Skeletal muscle satellite cell (primary cell): ENCODE results near the gene DYDC1. TPM values are rescaled to one million over a fixed set of nuclear protein-coding genes. Genes with fewer than 3 reads are reported as not detected.
A peak's percentile ranks its signal among the peaks of the same experiment; 100 is the strongest.

ENCODE experiments used
- H3K27me3 ChIP-seq: 2 replicates; pipeline ENCODE4 v1.7.0; 2013; ENCODE audit warnings: low read length; ENCODE audit not compliant: control insufficient read depth, insufficient read depth
- H3K36me3 ChIP-seq: 2 replicates; pipeline ENCODE4 v1.7.0; 2013; ENCODE audit warnings: mild to moderate bottlenecking, control low read depth, low read length; ENCODE audit not compliant: insufficient read depth
- H3K4me1 ChIP-seq: 2 replicates; pipeline ENCODE4 v1.7.0; 2013; ENCODE audit warnings: low read length; ENCODE audit not compliant: control insufficient read depth, insufficient read depth
- H3K4me2 ChIP-seq: 2 replicates; pipeline ENCODE4 v1.7.0; 2013; ENCODE audit warnings: mild to moderate bottlenecking, low read length
- H3K4me3 ChIP-seq: 2 replicates; pipeline ENCODE4 v1.7.0; 2013; ENCODE audit warnings: low read length
- H3K9ac ChIP-seq: 2 replicates; pipeline ENCODE4 v1.7.0; 2013; ENCODE audit warnings: mild to moderate bottlenecking, low read depth, low read length, moderate library complexity
- H3K9me3 ChIP-seq: replicated peaks from 2 replicates; pipeline ENCODE4 v1.7.0; 2013; ENCODE audit warnings: mild to moderate bottlenecking, control low read depth, low read length
- total RNA-seq: library from RNA; depleted of rRNA; stranded (reverse); fragments of >200 nt; gene quantifications from 2 replicates; pipeline ENCODE4 v1.2.3, GENCODE V29; 2012; rRNA removed

Gene DYDC1
- not detected in 2 replicates for total RNA-seq

DNA sequence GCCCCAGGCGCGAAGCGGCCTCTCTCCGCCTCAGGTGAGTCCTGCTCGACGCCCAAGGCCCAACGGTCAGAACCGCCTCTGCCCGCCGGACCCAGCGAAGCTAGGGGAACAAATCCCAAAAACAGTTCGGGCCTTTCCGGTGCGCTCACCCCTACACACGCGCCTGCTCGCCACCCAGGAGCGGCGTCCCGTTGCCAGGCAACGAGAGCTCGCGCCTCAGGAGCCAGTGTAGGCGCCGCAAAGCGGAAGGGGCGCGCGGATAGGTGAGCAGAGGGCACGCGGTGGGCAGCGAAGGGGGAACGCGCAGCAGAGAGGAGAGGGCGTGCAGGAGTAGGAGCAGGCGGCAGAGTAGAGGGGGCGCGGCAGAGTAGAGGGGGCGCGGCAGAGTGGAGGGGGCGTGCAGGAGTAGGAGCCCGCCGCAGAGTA lies at the start of gene DYDC1, which contains the start of gene DYDC2:
Gene DYDC1 (minus strand): TSS at position 193 of the 426 bp plus-strand sequence. CDS start 4,154 bp downstream, outside the sequence.
Gene DYDC2 (plus strand): TSS at position 219 of the 426 bp plus-strand sequence. CDS start 5,663 bp downstream, outside the sequence.
- Histone ChIP-seq H3K4me1 (no peaks in the 10 kb centered on the region), H3K4me3 (no peak within 1 kb of the TSS), H3K9ac (no peak within 1 kb of the TSS)

DNA sequence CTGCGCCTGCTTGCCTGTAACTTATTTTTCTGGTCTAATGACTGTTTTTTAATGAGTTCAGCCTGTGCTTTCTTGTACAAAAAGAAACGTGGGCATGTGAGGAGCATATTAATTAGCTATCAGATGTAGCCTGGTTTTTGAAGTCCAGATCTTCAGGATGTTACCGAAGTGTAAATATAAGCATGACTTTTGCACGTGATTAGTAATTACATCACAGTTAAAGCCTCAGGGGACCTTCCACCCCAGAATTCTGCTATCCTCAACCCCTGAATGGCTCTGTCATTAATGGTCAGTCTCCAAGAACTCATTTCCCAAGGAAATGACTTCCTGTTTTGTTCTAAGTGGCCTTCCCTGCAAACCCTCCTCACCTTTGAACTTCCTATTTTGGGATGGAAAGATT lies 49.6 kb upstream of the DYDC1 start:
- Histone ChIP-seq H3K4me1 (peaks cover 6% of the 10 kb centered on the region), H3K9me3 (no peaks in the 10 kb centered on the region), H3K9ac (no peak overlapping the region), H3K36me3 (no peaks in the 10 kb centered on the region), H3K27me3 (peaks cover 46% of the 10 kb centered on the region), H3K4me2 (no peak overlapping the region), H3K4me3 (no peak overlapping the region)

More for the DNA sequence above, at the start of gene DYDC1, which contains the start of gene DYDC2:
- H3K27me3 ChIP-seq: peaks cover 30% of the 10 kb centered on the region
- H3K9me3 ChIP-seq: no peaks in the 10 kb centered on the region
- H3K36me3 ChIP-seq: no peaks in the 10 kb centered on the region
- peak within 1 kb of the TSS; percentile 54 for H3K4me2 ChIP-seq

DNA sequence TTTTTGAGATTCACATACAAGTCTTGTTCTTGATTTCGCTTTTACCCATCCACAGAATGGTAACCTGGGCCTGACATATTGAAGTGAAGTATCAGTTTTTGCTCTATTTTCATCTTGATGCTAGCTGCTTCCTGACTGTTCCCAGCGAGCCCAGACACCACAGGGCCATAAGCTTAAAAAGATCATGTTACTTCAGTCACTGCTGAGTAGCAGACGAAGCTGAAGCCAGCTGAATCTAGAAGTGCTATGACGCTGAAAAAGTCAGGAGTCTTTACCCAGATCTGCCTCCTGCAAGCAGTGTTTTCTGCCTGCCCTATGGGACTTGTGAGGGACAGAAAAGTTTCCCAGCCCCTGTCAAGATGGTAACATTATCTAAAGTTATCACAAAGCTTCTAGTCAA lies 49.1 kb upstream of the DYDC1 start:
- Histone ChIP-seq H3K36me3 (no peaks in the 10 kb centered on the region), H3K9ac (no peak overlapping the region), H3K4me3 (no peak overlapping the region), H3K27me3 (peaks cover 44% of the 10 kb centered on the region), H3K9me3 (no peaks in the 10 kb centered on the region), H3K4me2 (no peak overlapping the region), H3K4me1 (peaks cover 6% of the 10 kb centered on the region)

DNA sequence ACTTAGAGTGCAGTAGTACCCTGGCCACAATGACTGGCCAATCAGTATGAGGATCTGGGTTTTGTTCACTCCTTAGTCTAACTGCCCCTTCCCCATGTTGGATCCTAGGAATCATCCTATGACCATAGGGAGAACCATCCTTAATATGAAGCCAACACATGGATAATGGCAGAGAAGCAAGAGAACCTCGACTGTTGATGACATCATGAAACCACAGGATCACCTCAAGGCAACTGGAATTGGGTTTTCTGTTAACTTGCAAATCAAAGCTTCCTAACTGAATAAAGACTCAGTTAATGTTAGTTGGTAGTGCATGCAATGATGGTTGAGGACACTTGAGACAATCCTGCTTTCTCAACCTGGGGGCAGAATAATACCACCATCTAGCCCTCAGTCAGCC lies 48.5 kb upstream of the DYDC1 start:
- H3K9me3 ChIP-seq: no peaks in the 10 kb centered on the region
- no peak overlapping the region for H3K4me2 ChIP-seq
- H3K36me3 ChIP-seq: no peaks in the 10 kb centered on the region
- no peak overlapping the region for H3K4me3 ChIP-seq
- no peak overlapping the region for H3K9ac ChIP-seq
- H3K27me3 ChIP-seq: peaks cover 38% of the 10 kb centered on the region
- peaks cover 6% of the 10 kb centered on the region for H3K4me1 ChIP-seq

DNA sequence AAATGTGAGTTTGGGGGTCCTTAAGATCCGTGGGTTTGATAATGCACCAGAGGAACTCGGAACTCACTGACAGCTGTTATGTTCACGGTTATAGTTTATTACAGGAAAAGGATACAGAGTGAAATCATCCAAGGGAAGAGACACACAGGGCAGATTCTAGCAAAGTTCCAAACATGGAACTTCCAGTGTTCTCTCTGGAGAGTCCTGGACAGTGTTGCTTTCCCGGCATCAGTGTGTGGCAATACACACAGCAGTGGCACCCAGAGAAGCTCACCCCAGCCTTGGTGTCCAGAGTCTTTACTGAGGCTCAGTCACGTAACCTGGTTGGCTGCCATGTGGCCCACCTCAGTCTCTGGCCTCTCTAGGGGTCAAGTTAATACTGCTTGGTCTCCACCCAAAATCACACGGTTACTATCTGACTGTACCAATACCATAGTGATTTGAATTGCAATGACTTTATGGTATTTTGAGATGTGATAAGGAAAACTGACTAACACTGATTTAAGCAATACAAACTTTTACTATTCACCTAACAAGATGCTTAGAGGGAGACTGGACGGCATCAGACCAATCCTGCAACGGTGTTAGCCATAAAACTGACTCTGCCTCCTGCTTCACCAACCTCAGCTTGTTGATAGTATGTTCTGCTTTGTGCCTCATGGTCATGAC lies 43.7 kb upstream of the DYDC1 start:
- no peaks in the 10 kb centered on the region for H3K36me3 ChIP-seq
- no peak overlapping the region for H3K4me3 ChIP-seq
- no peaks in the 10 kb centered on the region for H3K9me3 ChIP-seq
- no peaks in the 10 kb centered on the region for H3K27me3 ChIP-seq
- no peaks in the 10 kb centered on the region for H3K4me1 ChIP-seq
- H3K4me2 ChIP-seq: no peak overlapping the region
- no peak overlapping the region for H3K9ac ChIP-seq

DNA sequence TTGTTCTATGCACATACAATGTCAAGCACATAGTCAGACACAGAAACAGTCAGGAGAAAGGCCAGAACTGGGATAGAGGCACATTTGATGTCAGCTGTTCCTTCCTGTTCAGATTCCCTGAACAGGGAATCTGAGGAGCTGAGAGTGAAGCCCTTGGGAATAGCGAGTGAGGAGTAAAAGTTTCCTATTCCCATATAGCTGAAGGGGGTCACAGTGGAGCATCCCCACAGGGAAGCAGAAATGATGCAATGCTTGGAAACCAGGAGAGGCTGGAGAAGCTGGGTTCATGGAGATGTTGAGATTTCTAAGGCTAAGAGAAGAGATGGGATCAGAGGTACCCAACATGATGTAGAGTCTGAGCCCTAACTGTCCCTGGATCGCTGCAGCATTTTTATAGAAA lies 40.5 kb upstream of the DYDC1 start:
- Histone ChIP-seq H3K4me2 (no peak overlapping the region), H3K9ac (no peak overlapping the region), H3K27me3 (no peaks in the 10 kb centered on the region), H3K9me3 (no peaks in the 10 kb centered on the region), H3K4me3 (no peak overlapping the region), H3K4me1 (no peaks in the 10 kb centered on the region), H3K36me3 (no peaks in the 10 kb centered on the region)

DNA sequence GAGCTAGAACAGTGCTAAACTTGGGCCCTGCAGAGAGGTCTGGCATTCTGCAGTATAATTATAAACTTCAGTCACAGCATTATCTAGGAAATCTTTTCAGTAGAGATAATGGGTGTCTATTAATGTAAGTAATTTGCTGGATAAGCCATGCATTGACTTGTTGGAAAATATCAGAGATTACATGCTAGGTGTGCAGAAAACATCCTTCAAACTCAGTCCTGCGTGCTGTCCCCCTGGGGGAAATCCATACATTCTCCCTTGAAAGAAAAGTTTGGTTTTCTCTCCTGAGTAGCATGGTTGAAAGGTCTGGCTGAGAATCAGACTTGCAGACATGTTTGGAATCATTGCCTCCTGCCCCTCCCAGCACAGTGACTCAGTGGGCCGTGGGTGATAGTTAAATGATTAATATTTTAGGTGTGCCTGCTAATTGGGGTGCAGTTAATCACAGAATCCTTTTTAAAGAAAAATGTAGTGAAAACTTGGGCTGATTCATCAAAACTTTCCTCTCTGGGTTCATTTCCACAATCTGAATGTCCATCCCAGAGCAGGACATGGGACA lies 37.9 kb upstream of the DYDC1 start:
- Histone ChIP-seq H3K9me3 (no peaks in the 10 kb centered on the region), H3K27me3 (no peaks in the 10 kb centered on the region), H3K9ac (no peak overlapping the region), H3K4me2 (no peak overlapping the region), H3K4me3 (no peak overlapping the region), H3K36me3 (no peaks in the 10 kb centered on the region), H3K4me1 (no peaks in the 10 kb centered on the region)

DNA sequence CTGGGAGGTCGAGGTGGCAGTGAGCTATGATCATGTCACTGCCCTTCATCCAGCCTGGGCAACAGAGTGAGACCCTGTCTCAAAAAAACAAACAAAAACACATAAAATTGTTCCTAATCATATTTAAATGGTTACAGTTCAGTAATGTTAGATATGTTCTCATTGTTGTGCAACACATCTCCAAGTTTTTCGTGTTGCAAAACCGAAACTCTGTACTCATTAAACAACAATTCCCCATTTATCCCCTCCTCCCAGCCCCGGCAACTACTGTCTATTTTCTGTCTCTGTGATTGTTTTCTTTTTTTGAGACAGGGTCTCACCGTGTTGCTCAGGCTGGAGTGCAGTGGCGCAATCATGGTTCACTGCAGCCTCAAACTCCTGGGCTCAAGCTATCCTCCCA lies 35.7 kb upstream of the DYDC1 start:
- no peaks in the 10 kb centered on the region for H3K4me1 ChIP-seq
- H3K4me2 ChIP-seq: no peak overlapping the region
- H3K4me3 ChIP-seq: no peak overlapping the region
- no peak overlapping the region for H3K9ac ChIP-seq
- H3K9me3 ChIP-seq: no peaks in the 10 kb centered on the region
- no peaks in the 10 kb centered on the region for H3K27me3 ChIP-seq
- H3K36me3 ChIP-seq: no peaks in the 10 kb centered on the region

DNA sequence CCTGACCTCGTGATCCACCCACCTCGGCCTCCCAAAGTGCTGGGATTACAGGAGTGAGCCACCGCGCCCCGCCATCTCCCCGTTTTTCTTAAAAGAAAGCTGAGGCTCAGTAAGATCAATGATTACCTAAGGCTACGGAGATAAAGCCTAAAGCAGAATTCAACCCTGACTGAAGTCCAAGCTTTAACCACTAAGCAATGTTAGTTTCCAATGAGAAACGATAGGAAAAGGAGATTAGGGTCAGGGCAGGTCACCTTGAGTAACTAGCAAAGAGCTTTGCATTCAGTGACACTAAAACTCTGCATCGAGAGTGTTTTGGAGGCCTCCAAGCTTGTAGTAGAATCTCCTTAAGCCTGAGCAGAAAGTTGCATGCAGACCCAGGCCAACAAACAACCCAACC lies 34.2 kb upstream of the DYDC1 start:
- Histone ChIP-seq H3K4me1 (no peaks in the 10 kb centered on the region), H3K9me3 (no peaks in the 10 kb centered on the region), H3K9ac (no peak overlapping the region), H3K36me3 (no peaks in the 10 kb centered on the region), H3K27me3 (no peaks in the 10 kb centered on the region), H3K4me2 (no peak overlapping the region), H3K4me3 (no peak overlapping the region)

DNA sequence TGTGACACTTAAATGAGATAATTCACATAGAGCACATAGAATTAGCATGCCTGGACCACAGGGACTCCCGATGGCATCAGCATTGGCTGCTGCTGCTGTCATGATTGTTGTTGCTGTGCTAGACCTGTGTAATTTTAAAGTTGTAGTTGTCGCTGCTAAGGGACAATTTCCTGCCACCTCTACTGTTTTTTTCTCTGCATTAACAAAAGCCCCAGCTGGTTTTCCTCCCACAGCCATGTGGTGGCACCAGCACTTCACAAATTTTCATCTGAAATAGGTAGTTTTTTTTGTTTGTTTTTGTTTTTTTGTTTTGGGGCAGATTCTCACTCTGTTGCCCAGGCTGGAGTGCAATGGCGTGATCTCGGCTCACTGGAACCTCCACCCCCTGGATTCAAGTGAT lies 26.4 kb upstream of the DYDC1 start:
- no peak overlapping the region for H3K9ac ChIP-seq
- no peaks in the 10 kb centered on the region for H3K9me3 ChIP-seq
- H3K36me3 ChIP-seq: no peaks in the 10 kb centered on the region
- no peak overlapping the region for H3K4me3 ChIP-seq
- H3K4me2 ChIP-seq: no peak overlapping the region
- no peaks in the 10 kb centered on the region for H3K27me3 ChIP-seq
- no peaks in the 10 kb centered on the region for H3K4me1 ChIP-seq

DNA sequence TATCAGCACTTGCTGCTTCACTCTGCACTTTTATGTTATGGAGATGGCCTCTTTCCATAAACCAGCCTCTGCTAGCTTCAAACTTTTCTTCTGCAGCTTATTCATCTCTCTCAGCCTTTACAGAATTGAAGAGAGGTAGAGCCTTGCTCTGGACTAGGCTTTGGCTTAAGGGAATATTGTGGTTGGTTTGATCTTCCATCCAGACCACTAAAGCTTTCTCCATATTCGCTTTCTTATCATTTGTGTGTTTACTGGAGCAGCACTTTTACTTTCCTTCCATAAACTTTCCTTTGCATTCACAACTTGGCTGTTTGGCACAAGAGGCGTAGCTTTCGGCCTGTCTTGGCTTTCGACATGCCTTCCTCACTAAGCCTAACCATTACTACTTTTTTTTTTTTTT lies 23.6 kb upstream of the DYDC1 start:
- H3K4me2 ChIP-seq: no peak overlapping the region
- no peak overlapping the region for H3K4me3 ChIP-seq
- no peak overlapping the region for H3K9ac ChIP-seq
- no peaks in the 10 kb centered on the region for H3K36me3 ChIP-seq
- no peaks in the 10 kb centered on the region for H3K9me3 ChIP-seq
- no peaks in the 10 kb centered on the region for H3K27me3 ChIP-seq
- H3K4me1 ChIP-seq: no peaks in the 10 kb centered on the region

DNA sequence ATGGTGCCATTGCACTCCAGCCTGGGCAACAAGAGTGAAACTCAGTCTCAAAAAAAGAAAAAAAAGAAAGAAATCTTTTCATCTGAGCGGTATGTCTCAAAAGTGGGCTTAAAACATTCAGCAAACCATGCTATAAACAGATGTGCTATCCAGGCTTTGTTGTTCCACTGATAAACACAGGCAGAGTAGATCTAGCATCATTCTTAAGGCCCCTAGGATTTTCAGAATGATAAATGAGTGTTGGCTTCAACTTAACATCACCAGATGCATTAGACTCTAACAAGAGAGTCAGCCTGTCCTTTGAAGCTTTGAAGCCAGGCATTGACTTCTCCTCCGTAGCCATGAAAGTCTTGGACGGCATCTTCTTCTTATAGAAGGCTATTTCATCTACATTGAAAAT lies 23.1 kb upstream of the DYDC1 start:
- Histone ChIP-seq H3K4me3 (no peak overlapping the region), H3K4me1 (no peaks in the 10 kb centered on the region), H3K9me3 (no peaks in the 10 kb centered on the region)

More for the DNA sequence above, 23.1 kb upstream of the DYDC1 start:
- H3K9ac ChIP-seq: no peak overlapping the region
- no peaks in the 10 kb centered on the region for H3K27me3 ChIP-seq
- H3K4me2 ChIP-seq: no peak overlapping the region
- no peaks in the 10 kb centered on the region for H3K36me3 ChIP-seq
